MV-4-11 (cell line): Measurements from ENCODE around the gene GALNTL6.

Experiments
- DNase-seq: peaks from one replicate; lab custom pipeline; 2025; lab: John Stamatoyannopoulos, UW

Gene GALNTL6

GRCh38 chr4:172124656-172125308, 311.6 kb downstream of the GALNTL6 start:
- DNase-seq: no peak

GRCh38 chr4:172125443-172125842, 312.2 kb downstream of the GALNTL6 start:
- no peak for DNase-seq

- DNase-seq: no peak
These were observed 314.0 kb downstream of the GALNTL6 start for GRCh38 chr4:172127168-172127567.

GRCh38 chr4:172129593-172129992, 316.4 kb downstream of the GALNTL6 start:
- no peak for DNase-seq

GRCh38 chr4:172134521-172134920, 321.3 kb downstream of the GALNTL6 start:
- DNase-seq: no peak

- no peak for DNase-seq
These were observed 327.8 kb downstream of the GALNTL6 start for GRCh38 chr4:172141025-172141424.

- DNase-seq: no peak
These were observed 329.1 kb downstream of the GALNTL6 start for GRCh38 chr4:172142281-172142741.

- peak; percentile 29 for DNase-seq
These were observed 330.6 kb downstream of the GALNTL6 start for GRCh38 chr4:172143605-172144314.

- DNase-seq: no peak
These were observed 334.5 kb downstream of the GALNTL6 start for GRCh38 chr4:172147687-172148086.

GRCh38 chr4:172149329-172149728, 336.1 kb downstream of the GALNTL6 start:
- DNase-seq: no peak

GRCh38 chr4:172152284-172152683, 339.1 kb downstream of the GALNTL6 start:
- no peak for DNase-seq

- DNase-seq: no peak
These were observed 340.5 kb downstream of the GALNTL6 start for GRCh38 chr4:172153719-172154118.

- no peak for DNase-seq
These were observed 342.7 kb downstream of the GALNTL6 start for GRCh38 chr4:172155838-172156345.

GRCh38 chr4:172157946-172158345, 344.7 kb downstream of the GALNTL6 start:
- DNase-seq: no peak

- no peak for DNase-seq
These were observed 350.0 kb downstream of the GALNTL6 start for GRCh38 chr4:172163215-172163614.

- DNase-seq: no peak
These were observed 355.7 kb downstream of the GALNTL6 start for GRCh38 chr4:172168888-172169287.

- DNase-seq: no peak
These were observed 356.7 kb downstream of the GALNTL6 start for GRCh38 chr4:172169871-172170270.

GRCh38 chr4:172173206-172173605, 360.0 kb downstream of the GALNTL6 start:
- no peak for DNase-seq

GRCh38 chr4:172177382-172177781, 364.2 kb downstream of the GALNTL6 start:
- DNase-seq: no peak

GRCh38 chr4:172188248-172188988, 375.2 kb downstream of the GALNTL6 start:
- no peak for DNase-seq

- peak; percentile 11 for DNase-seq
These were observed 389.4 kb downstream of the GALNTL6 start for GRCh38 chr4:172202480-172203076.

- DNase-seq: peak; percentile 75
These were observed 394.1 kb downstream of the GALNTL6 start for GRCh38 chr4:172207258-172207657.
